Dermis blood vessel endothelial cell (primary cell): Measurements from ENCODE around the gene PPID. TPM values are rescaled to one million over a fixed set of nuclear protein-coding genes. Genes with fewer than 3 reads are reported as not detected.
A peak's percentile ranks its signal among the peaks of the same experiment; 100 is the strongest.
"Not testable (repeated sequence)": the region's sequence is repeated elsewhere in the genome, so short reads cannot be mapped to it uniquely, and the experiment has no call there.

Experiments used
- DNase-seq: peaks from one replicate; pipeline ENCODE4 v3.0.0; 2010
- total RNA-seq: library from RNA; depleted of rRNA; stranded (reverse); fragments of >200 nt; gene quantifications from 2 replicates; pipeline ENCODE4 v1.2.3, GENCODE V29; 2014

The PPID gene
- total RNA-seq, 1 donor from 2014 or later: 26.4 TPM

DNA sequence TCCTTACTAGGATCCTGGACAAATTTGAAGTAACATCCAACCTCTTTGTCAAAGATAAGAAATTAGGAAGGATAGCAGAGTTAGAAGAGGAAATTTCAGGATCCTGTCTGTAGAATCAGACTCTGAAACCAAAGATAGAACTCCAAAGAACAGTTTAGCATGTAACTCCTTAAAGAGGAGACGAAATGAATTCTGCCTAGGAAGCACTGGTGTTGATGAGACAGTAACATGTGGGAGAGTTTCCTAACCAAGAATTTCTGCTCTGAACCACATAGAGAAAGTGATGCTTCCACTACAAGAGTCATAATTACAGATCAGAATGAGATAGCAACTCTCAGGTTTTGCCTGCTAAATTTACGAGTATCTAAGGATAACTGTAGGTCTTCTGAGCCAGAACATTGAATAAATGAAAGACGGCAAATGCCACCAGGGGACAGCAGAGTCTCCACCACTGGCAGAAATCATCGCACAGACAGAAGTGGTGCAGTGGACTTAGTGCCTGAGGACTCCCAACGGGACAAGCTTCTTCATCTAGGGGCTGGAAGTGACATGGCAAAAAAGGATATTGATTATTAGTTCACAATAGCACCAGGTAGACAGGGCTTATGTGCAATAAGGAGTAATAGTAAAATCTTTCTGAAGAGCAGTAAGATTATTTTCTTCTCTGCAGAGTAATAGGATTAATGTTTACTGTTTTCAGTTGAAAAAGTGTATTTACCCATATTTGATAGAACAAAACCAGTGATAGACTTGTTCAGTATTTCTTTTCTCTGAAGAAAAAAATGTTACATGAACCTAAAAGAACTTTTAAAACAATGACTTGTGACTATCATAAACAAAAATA, 6.7 kb upstream of the PPID start:
- peak; percentile 85 for DNase-seq

DNA sequence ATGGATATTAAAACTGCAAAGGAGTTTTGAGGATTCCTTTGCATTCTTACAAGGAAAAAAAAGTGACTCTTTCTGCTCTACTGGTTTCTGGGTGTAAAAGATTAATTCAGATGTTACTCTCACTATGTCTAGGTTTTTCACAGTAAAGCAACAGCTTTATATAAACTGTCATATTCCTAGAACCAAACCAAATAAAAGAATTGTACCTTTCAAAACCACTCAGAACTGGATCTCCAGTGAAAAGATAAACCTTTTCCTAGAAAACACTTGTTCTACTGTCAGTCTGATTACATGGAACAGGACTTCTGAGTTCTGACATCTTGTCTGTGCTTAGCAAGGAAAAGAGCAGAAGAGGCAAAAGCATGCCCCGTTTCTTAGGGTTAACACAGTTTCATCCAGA, 5.0 kb upstream of the PPID start:
- no peak for DNase-seq

DNA sequence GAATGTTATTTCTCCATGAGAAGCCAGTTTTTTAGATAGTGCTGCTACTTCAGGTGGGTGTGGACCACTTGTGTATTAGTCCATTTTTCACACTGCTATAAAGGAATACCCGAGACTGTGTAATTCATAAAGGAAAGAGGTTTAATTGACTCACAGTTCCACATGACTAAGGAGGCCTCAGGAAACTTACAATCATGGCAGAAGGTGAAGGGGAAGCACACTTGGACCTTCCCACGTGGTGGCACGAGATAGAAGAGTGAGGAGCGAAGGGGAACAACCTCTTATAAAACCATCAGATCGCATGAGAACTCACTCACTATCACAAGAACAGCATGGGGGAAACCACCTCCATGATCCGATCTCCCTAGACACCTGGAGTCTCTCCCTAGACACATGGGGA, 3.4 kb upstream of the PPID start:
- DNase-seq: no peak

DNA sequence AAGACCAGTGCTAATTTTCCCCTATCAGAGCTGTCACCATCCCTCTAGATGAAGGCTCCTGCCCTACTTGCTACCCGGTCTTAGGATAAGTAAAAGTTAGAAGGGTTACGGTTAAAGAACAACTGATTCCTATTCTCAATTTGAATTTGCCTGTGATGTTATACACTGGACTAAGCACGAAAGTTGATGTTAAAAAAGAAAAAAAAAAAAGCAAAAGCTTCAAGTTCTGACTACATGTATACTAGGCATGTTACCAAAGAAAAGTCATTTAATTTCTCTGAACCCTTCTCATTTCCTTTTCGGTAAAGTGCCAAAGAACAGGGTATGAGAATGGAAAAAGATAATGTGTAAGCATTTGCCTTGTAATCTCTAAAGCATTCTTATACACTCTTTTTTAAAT, 1.4 kb upstream of the PPID start:
- DNase-seq: no peak

DNA sequence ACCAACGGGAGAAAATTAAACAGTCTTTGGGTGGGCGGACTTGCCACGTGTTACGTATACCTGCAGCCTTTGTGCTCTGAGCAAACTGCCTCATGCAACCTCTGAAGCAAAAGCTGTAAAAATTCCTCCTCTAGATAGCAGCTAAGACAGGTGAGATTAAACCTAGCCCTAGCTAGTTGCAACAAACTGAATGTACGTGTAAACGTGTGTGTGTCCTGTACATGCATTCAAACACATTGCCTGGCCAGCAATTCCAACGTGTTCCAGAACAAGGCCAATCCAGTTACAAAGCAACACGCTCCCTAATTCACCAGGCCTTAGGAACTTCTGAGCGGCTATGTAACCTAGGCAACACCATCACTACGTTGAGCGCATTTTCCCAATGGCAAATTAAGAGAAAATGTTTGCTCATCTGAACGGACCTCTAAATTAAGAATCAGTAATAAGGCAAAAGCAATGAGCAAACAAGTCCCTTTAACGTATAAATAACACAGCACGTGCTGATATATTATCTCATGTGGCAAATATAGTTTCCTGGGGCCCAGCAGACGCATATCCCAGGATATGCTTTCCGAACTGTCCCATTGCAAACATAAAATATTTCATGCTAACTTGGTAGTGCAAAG, 792 bp downstream of the PPID start:
- peak; percentile 50 for DNase-seq

DNA sequence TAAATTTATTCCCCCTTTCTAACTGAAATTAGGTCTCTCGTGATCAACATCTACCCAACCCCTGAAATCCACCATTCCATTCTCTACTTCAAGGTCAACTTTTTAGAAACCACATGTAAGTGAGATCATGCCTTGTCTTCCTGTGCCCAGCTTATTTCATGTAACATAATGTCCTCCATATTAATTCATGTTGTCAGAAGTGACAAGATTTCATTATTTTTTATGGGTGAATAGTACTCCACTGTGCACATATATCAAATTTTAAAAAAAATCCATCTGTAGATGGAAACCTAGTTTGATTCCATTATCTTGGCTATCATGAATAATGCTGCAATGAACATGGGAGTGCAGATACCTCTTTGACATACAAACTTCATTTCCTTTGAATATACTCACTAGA, 1.5 kb downstream of the PPID start:
- no peak for DNase-seq

DNA sequence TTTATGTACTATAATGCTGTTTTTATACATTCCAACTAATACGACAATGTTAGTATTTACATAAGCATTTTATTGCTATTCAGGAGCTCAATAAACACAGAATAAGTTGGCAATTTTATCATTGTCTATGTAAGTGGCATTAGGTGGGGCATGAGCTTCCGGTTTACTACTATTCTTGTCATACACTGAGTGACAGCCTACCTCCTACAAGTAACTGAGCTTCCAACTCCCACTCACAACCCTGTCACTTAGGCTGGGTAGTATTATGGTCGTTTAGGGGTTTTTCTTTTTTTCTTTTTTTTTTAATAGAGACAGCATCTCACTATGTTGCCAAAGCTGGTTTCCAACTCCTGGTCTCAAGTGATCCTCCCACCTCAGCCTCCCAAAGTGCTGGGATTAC, 7.4 kb downstream of the PPID start:
- DNase-seq: no peak

DNA sequence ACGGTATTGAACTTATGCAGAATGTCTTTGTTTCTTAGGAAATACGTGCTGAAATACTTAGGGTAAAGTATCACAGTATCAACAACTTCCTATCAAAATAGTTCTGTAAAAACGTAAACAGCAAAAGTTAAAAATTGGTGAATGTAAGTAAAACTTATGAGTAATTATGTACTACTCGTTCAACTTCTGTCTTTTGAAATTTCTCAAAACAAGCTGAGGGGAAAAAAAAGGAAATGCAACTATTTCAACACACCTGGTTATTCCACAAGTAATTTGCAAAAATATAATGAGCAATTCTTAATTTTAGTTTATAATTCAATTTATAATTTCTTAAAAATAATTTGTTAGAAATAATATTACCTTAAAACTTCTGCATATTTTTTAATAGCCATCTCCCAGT, 8.3 kb downstream of the PPID start:
- no peak for DNase-seq

DNA sequence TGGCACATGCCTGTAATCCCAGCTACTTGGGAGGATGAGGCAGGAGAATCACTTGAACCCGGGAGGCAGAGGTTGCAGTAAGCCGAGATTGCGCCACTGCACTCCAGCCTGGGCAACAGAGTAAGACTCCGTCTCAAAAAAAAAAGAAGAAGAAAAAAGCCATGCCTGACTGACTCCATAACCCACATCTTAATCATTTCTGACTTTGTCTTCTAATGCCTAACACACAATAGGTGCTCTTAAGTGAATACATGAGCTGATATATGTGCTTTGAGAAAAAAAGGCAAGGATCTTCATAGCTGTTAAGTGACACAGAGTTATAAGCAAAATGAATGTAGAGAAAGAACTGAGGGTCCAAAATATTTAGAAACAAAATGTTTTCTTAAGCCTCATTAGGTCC, 10.6 kb downstream of the PPID start:
- not testable (repeated sequence) for DNase-seq

DNA sequence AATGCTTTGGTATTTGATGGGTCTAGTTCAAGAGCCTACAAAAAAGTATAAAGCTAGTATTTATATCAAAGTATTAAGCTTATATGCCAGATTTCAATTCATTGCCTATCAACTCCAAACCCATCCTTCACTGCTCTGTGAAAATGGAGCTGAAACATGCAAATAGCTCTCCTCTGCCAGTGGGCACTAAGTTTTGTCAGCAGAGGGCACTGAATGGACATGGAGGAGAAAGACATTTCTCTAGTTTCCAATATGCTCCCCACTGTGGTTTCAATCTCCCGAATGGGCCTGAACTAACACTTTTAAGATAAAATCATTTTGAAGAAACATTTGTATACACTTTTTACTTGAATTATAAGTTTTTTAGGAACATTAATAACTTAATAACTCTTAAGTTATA, 12.4 kb downstream of the PPID start:
- peak; percentile 41 for DNase-seq

DNA sequence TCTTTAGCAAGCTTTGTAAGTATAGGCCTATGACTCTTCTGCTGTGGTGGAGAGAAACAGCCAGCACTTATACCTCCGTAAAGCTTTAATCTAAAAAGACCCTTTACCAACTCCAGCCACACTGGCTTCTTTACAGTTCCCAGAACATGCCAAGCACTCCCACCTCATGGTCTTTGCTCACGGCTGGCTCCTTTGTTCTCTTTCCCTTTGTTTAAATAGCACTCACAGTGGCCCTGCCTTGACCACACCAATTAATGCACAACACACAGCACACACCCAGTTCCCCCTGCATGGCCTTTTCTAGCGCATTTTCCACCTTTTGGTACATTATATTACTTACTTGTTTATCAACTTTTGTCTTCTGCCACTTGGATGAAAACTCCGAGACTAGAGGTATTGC, 18.9 kb downstream of the PPID start:
- DNase-seq: no peak

DNA sequence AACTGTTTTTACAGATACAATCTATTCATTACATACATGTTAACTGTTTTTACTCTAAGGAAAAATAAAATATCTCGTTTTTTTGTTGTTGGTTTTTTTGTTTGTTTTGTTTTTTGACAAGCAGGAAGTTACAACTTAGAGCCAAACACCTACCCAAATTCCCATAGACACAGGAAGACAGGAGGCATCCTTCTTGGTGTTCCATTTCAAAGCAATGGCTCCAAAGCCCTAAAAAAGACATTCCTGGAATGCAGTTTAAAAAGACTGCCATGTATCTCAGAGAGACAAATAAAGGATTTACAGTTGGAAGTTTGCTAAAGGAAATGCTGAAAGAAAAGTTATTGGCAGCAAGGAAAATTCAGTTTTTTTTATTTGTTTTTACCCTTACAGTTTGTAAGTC, 34.4 kb downstream of the PPID start:
- DNase-seq: no peak

DNA sequence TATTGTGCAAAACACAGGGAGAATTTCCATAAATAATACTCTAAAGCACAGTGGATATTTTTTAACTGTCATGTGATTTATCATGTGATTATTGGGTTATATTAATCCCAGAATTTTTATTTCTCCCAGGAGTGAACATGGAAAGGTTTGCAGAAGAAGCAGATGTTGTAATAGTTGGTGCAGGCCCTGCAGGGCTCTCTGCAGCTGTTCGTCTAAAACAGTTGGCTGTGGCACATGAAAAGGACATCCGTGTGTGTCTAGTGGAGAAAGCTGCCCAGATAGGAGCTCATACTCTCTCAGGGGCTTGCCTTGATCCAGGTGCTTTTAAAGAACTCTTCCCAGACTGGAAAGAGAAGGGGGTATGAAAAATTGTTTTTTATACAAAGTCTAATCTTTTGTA, 41.1 kb downstream of the PPID start:
- no peak for DNase-seq

DNA sequence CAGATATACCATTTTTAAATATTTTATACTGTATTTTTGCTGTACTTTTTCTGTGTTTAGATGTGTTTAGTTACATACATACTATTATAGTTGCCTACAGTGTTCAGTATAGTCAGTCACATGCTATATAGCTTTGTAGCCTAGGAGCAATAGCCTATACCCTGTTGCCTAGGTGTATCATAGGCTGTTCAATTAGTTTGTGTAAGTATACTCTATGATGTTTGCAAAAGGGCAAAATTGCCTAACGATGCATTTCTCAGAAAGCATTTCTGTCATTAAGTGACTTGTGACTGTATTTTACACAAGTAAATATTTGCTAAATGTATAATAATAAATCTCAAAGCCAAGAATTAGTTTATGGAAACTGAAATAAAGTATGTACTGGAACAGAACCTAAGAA, 41.6 kb downstream of the PPID start:
- DNase-seq: no peak

DNA sequence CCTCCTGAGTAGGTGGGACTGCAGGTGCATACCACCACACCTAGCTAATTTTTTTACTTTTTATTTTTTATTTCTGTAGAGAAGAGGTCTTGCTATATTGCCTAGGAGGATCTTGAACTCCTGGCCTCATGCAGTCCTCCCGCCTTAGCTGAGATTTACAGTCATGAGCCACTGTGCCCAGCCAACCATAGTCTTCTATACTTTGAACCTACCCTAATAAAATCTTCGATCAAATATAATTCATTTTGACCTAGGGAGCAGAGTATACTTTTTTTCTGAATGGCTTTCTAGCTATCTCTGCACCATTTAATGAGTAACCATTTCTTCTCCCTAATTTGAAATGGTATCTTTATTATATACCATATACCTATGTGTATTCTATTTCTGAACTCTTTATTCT, 44.4 kb downstream of the PPID start:
- DNase-seq: no peak

DNA sequence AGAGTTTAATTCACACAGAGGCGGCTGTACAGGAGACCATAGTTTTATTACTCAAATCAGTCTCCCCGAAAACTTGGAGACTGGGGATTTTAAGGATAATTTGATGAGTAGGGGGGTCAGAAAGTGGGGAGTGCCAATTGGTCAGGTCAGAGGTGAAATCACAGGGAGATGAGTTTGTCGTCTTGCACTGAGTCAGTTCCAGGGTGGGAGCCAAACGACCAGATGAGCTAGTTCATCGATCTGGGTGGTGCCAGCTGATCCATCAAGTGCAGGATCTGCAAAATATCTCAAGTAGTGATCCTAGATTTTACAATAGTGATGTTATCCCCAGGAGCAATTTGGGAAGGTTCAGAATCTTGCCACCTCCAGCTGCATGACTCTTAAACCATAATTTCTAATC, 47.1 kb downstream of the PPID start:
- DNase-seq: no peak

DNA sequence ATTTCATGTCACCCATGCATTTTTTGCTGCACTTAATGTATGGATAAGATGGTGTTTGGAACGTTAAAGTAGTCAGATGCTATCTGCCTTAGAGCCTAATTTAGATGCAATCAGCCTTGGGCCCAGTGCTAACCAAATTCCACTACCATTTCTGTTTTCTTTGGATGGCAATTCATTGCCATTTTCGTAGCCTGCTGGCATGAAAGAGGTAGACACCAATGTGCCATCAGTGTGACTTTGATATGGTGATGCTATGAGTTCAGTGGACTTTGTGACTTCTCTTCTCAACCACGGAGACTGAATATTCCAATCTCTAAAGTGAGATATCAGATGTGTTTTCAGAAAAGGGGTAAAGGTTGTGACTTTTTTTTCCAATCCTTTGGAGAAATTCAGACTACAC, 49.6 kb downstream of the PPID start:
- no peak for DNase-seq

DNA sequence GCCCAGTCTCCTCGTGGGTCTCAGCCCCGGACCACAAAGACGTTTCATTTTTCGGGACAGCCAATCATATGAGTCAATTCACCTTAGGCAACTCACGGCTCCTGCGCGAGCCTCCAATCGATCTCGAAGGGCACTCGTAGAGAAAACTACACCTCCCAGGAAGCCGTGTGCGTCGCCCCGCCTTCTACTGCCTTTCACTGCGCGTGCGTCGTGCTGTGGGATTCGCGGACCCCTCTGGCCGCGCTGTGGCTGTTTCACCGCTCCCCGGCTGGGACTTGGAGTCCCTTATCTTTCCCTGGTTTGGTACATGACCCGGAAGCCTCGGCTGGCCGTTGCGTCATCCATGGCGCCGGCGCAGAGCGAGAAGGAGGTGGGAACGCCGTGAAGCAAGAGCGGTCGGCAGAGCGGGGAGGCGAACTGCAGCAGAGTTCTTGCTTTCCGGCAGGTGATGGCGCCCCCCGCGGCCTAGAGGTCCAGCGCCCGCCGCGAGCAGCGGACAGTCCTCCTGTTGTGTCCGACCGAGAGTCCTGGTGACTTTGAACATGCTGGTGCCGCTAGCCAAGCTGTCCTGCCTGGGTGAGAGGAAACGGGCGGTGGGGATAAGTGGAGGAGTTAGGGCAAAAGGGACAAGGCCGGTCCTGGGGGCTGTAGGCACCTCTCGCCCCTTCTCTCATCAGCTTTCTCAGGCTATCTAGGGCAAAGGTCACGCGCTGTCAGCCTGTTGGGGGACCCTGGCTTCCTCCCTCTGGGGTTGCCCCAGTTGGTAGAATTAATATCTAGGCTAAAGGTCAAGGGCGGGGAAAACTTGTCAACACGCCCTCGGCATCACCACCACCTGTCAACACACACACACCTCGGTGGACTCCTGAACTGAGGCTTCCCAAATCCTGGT, 51.0 kb downstream of the PPID start, which contains the start of gene ETFDH:
Gene ETFDH, plus strand, starts transcription at position 382 of the 892 bp plus-strand sequence. Its CDS starts 161 bp downstream, at position 543.
- peak; percentile 99 for DNase-seq

DNA sequence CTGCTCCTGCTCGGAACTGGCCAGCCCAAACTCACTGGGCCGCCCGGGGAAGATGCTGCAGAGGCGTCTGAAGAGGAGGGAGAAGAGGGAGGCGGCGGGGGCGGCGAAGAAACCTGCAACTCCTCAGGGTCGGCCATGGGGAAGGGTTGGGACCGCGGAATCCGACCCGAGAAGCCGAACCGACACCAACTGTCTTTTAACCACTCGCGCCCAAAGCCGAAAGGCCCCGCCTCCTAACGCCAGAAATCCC, 51.6 kb downstream of the PPID start, which contains the start of gene C4orf46:
Gene C4orf46, minus strand, starts transcription at position 223 of the 250 bp plus-strand sequence. Its CDS starts 86 bp downstream, at position 137.
- DNase-seq: no peak

DNA sequence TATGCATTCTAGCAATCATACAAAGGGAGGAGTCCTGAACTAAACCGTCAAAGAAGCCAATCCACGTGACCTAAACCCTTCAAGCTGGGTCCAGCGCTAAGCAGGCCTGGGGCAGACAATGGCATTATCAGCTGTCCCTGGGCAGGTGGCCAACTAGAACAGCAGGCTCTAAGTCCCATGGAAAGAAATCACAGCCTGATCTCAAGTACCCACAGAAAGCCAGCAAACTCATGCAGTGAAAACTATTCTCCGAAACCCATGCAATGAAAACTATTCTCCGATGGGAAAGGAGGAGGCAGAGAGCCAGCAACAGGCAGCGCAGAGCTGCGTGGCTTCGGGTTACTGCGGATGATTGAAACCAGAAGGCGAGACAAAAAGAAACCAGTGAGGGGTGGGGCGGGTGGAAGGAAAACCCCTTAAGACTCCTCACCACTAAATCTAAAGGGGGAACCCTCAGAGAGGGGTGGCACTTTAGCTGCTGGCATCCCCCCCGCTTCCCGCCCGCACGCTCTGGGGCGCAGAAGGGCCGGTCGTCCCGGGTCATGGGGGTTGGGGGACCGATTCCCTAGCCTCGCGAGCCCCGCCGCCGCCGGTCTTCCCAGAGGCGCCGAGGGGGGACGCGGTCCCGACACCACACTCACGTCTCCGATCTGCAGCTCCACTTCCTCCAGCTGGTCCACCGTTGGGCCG, 52.1 kb downstream of the PPID start:
- DNase-seq: peak; percentile 92

DNA sequence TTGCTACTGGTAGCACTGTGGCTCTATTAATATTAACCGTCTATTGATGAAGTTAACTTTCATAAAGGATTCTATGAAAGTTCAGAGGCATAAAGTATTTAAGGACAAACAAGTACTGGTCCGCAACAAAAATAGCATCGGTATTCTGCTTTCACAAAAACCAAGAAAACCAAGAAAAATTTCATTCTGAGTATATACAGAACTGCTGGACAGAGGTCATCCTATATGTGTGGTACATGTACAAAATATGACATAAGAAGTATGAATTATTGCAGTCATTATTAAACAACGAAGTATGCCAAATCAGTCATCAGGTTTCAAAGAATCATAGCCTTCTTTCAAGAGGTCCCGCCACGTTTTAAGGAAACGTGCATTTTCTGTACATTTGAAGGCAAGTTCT, 53.9 kb downstream of the PPID start:
- no peak for DNase-seq

DNA sequence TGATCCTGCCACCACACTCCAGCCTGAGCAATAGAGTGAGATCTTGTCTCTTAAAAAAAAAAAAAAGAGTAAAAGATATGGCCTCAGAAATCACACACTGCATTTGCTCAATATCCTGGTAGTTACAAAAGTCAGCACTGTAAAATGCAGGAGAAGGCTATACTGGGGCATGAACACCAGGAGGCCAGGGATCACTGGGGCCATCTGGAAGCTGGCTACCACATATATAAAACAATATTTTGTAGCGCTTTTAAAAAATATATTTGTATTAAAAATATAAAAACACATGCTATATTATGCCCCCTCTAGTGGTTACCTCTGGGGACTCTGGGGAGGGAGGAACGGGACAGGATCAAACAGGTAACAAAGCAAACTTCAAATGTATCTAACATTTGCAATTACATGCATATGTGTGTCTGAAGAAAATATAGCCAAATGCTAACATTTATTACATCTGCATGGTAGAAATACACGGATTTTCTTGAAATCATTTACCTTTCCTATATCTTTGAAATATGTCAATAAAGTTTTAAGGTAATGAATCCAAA, 55.5 kb downstream of the PPID start:
- DNase-seq: peak; percentile 65

DNA sequence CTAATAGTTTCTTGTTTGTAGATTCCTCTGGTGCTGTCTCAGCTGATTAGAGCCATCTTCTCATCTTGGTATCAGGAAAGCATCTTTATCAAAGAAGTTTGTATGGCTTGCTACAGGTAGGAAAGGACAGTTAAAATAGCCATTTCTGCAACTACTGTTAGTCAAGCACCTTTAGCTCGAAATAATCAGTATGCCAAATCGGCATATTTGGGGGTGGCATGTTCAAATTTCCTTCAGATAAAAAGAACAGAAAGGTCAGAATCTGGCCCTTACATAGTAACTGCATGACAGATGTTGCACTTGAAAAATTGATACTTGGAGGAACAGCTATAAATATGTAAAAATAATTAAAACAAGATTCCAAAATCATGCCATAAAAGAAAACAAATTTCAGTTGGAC, 56.3 kb downstream of the PPID start:
- no peak for DNase-seq
